Neural crest cell (in vitro differentiated cells): ENCODE data around the gene SLC44A4. TPM values are rescaled to one million over a fixed set of nuclear protein-coding genes. Genes with fewer than 3 reads are reported as not detected.

Source experiments
- DNase-seq: peaks from one replicate; pipeline ENCODE4 v3.0.0; 2021; ENCODE audit warnings: low read depth, mixed read lengths, low spot score
- H3K27ac Mint-ChIP-seq: one replicate; pipeline ENCODE4 v1.8.0; 2021; ENCODE audit warnings: mild to moderate bottlenecking, mixed read lengths; ENCODE audit not compliant: unreplicated experiment
- H3K27me3 Mint-ChIP-seq: 2 replicates; pipeline ENCODE4 v1.8.0; 2021; ENCODE audit warnings: low read depth, mild to moderate bottlenecking, mixed read lengths
- H3K36me3 Mint-ChIP-seq: 2 replicates; pipeline ENCODE4 v1.8.0; 2021; ENCODE audit warnings: low read depth, mild to moderate bottlenecking, mixed read lengths
- H3K4me1 Mint-ChIP-seq: 2 replicates; pipeline ENCODE4 v1.8.0; 2021; ENCODE audit warnings: mixed read lengths
- H3K4me3 Mint-ChIP-seq: one replicate; pipeline ENCODE4 v1.8.0; 2021; ENCODE audit warnings: mild to moderate bottlenecking, mixed read lengths
- H3K9me3 Mint-ChIP-seq: 2 replicates; pipeline ENCODE4 v1.8.0; 2021; ENCODE audit warnings: mixed read lengths
- total RNA-seq: library from RNA; stranded (reverse); gene quantifications from 2 replicates; pipeline ENCODE4 v1.2.1, GENCODE V29; 2021
- TF ChIP-seq, protein P1 (sequence below): fragments of 200-600 bp; sonication (generic); conservative IDR thresholded peaks from 2 replicates; pipeline ENCODE4 v1.5.0; 2021; ENCODE audit warnings: antibody characterized with exemption, mild to moderate bottlenecking

SLC44A4 gene
- total RNA-seq, 1 donor from 2014 or later, result 0.84 TPM

DNA sequence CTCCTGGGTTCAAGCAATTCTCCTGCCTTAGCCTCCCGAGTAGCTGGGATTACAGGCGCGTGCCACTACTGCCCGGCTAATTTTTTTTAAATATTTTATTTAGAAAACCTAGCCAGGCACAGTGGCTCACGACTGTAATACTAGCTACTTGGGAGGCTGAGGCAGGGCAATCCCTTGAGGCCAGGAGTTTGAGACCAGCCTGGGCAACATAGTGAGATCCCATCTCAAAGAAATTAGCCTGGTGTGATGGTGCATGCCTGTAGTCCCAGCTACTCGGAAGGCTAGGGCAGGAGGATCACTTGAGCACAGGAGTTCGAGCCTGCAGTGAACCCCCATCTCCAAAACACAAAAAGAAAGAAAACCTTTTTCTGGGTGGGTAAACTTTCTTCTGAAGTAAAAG lies 2.4 kb downstream of the SLC44A4 start:
- Mint-ChIP-seq H3K27ac (no peak overlapping the region), H3K9me3 (no peaks in the 10 kb centered on the region), H3K36me3 (peaks cover 6% of the 10 kb centered on the region), H3K4me1 (no peaks in the 10 kb centered on the region), H3K4me3 (no peak overlapping the region), H3K27me3 (no peaks in the 10 kb centered on the region)
- no peak for DNase-seq
- TF ChIP-seq, protein P1, sequence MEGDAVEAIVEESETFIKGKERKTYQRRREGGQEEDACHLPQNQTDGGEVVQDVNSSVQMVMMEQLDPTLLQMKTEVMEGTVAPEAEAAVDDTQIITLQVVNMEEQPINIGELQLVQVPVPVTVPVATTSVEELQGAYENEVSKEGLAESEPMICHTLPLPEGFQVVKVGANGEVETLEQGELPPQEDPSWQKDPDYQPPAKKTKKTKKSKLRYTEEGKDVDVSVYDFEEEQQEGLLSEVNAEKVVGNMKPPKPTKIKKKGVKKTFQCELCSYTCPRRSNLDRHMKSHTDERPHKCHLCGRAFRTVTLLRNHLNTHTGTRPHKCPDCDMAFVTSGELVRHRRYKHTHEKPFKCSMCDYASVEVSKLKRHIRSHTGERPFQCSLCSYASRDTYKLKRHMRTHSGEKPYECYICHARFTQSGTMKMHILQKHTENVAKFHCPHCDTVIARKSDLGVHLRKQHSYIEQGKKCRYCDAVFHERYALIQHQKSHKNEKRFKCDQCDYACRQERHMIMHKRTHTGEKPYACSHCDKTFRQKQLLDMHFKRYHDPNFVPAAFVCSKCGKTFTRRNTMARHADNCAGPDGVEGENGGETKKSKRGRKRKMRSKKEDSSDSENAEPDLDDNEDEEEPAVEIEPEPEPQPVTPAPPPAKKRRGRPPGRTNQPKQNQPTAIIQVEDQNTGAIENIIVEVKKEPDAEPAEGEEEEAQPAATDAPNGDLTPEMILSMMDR, result no peak

GRCh38 chr6:31875877-31876276 lies 2.9 kb downstream of the SLC44A4 start:
- no peak overlapping the region for H3K4me3 Mint-ChIP-seq
- TF ChIP-seq, protein P1, result no peak
- H3K27me3 Mint-ChIP-seq, result no peaks in the 10 kb centered on the region
- no peaks in the 10 kb centered on the region for H3K9me3 Mint-ChIP-seq
- no peak overlapping the region for H3K27ac Mint-ChIP-seq
- peaks cover under 1% of the 10 kb centered on the region for H3K36me3 Mint-ChIP-seq
- DNase-seq, result no peak
- peaks cover 4% of the 10 kb centered on the region for H3K4me1 Mint-ChIP-seq

- TF ChIP-seq, protein P1, result no peak
- no peak overlapping the region for H3K27ac Mint-ChIP-seq
- H3K36me3 Mint-ChIP-seq, result no peaks in the 10 kb centered on the region
- no peaks in the 10 kb centered on the region for H3K27me3 Mint-ChIP-seq
- no peak overlapping the region for H3K4me3 Mint-ChIP-seq
- peaks cover 4% of the 10 kb centered on the region for H3K4me1 Mint-ChIP-seq
- no peaks in the 10 kb centered on the region for H3K9me3 Mint-ChIP-seq
- no peak for DNase-seq
Observed at GRCh38 chr6:31874836-31875572, 3.8 kb downstream of the SLC44A4 start.

DNA sequence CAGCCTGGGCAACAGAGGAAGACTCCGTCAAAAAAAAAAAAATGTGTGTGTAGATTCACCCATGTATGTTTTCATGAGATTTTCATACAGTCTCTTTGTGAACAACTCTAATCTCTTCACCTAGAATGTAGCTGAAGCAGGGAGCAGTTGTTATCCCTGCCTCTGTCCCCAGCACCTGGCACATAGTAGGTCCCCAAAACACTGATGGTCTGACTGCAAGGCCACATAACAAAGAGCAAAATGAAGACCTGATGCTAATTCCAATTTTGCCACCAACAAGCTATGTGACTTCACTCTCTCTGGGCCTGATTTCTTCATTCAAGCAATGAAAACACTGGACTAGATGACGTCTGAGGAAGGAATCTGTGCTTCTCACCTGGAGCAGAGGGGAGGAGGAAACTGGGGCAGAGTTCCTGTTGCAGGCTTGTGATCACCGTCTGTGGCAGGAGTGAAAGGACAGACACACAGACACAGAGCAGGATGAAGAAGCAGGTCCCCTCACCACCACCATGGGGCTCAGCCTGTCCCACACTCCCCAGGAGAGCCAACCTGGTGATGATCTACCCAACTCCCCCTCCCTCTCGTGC lies 4.6 kb downstream of the SLC44A4 start:
- Mint-ChIP-seq H3K36me3 (no peaks in the 10 kb centered on the region), H3K9me3 (no peaks in the 10 kb centered on the region), H3K27me3 (no peaks in the 10 kb centered on the region), H3K4me1 (peaks cover 7% of the 10 kb centered on the region), H3K4me3 (no peak overlapping the region), H3K27ac (no peak overlapping the region)
- TF ChIP-seq, protein P1, result no peak
- no peak for DNase-seq

DNA sequence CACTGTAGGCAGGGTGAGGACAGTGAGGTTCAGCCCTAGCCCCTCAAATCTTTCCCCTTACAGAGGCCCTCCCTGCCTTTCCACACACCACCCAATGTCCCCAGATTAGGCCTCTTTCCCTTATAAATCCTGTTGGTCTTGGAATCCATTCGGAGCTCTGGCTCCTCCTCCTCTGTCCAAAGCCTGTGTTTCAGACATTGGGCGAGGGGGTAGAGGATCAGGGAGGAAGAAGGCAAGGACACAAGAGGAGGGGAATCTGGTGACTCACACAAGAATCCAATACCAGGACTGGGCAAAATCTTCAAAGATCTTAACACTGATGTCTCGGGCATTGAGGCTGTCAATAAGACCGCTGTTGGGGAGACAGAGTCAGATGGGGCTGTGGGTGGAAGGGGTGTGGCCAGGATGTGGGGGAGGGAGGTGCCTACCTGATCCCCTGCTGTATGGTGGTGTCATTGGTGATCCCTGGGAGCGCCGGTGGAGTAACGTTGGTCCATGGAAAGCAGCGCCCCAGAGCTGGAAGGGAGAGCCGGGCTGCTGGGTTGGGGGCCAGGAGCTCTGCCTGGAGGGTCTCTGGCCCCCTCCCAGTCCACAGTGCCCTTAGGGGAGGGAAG lies 7.6 kb downstream of the SLC44A4 start:
- no peak for DNase-seq
- Mint-ChIP-seq H3K36me3 (no peaks in the 10 kb centered on the region), H3K9me3 (no peaks in the 10 kb centered on the region), H3K27ac (peak overlapping the region; percentile 71), H3K4me3 (no peak overlapping the region), H3K27me3 (no peaks in the 10 kb centered on the region), H3K4me1 (peaks cover 10% of the 10 kb centered on the region)
- TF ChIP-seq, protein P1, result no peak
